Prostate gland (tissue), 2 donors: Measurements from ENCODE around the gene CDK14.

Source experiments
- POLR2A ChIP-seq: fragments of 450-650 bp; IDR thresholded peaks from one replicate; pipeline ENCODE4 v1.6.1; 2016; ENCODE audit warnings: antibody characterized with exemption, mild to moderate bottlenecking
- POLR2AphosphoS5 ChIP-seq: sonication (generic); formaldehyde crosslinking; IDR thresholded peaks from one replicate; pipeline ENCODE4 v1.6.1; 2017; ENCODE audit warnings: antibody characterized with exemption
- TF ChIP-seq, protein P1 (sequence below), 4 experiments: fragments of 200-600 bp in 2 of 4; fragments of 450-650 bp in 2 of 4; sonication (generic) in 2 of 4; IDR thresholded peaks; 1 replicate in 3 of 4; 2 replicates in 1 of 4; pipeline ENCODE4 v1.5.1; 2016 to 2019; ENCODE audit warnings: antibody characterized with exemption in 4 of 4, mild to moderate bottlenecking in 2 of 4, moderate library complexity in 2 of 4

DNA sequence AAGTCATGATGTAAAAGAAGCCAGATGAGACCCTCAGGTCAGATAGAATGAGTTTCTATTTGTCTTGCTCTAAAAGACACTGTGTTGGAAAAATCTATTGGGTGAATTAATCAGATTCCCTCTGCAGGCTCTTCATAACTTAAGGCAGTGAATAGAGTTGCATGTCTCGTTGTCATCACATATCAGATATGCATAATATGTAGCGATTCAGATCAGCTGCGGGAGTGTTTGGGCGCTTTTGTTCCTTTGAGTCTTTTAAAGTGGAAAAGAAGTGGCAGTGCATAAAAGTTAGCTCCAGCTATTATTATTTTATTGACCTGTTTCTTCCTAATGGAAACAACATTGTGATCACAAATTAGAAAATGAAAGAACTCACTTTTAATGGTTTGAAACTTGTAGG, 84.4 kb downstream of the CDK14 start:
- TF ChIP-seq, protein P1, sequence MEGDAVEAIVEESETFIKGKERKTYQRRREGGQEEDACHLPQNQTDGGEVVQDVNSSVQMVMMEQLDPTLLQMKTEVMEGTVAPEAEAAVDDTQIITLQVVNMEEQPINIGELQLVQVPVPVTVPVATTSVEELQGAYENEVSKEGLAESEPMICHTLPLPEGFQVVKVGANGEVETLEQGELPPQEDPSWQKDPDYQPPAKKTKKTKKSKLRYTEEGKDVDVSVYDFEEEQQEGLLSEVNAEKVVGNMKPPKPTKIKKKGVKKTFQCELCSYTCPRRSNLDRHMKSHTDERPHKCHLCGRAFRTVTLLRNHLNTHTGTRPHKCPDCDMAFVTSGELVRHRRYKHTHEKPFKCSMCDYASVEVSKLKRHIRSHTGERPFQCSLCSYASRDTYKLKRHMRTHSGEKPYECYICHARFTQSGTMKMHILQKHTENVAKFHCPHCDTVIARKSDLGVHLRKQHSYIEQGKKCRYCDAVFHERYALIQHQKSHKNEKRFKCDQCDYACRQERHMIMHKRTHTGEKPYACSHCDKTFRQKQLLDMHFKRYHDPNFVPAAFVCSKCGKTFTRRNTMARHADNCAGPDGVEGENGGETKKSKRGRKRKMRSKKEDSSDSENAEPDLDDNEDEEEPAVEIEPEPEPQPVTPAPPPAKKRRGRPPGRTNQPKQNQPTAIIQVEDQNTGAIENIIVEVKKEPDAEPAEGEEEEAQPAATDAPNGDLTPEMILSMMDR (IDR thresholded peaks at IDR 0.05), result no peak
- TF ChIP-seq POLR2A (no peak), POLR2AphosphoS5 (no peak)
